Measurements from ENCODE around the gene CEP112. TPM values are rescaled to one million over a fixed set of nuclear protein-coding genes. Genes with fewer than 3 reads are reported as not detected.

CEP112 gene
- total and polyA plus RNA-seq, 2 of the 4 experiments (the other 2 are of a cell fraction): 2.5 to 5.6 TPM

GRCh38 chr17:65811043-65811442 is 380.9 kb downstream of the CEP112 start:
- Histone ChIP-seq H3K4ac (ENCODE audit: low read depth, low read length) (no peak overlapping the region), H3K4me1 (ENCODE audit: control insufficient read depth, insufficient read depth, low read length) (no peaks in the 10 kb centered on the region), H3K18ac (ENCODE audit: low read depth, low read length) (no peak overlapping the region), H2BK15ac (ENCODE audit: low read depth, low read length) (no peak overlapping the region), H3K14ac (replicated peaks; ENCODE audit: low read depth, low read length) (no peak overlapping the region), H3K56ac (ENCODE audit: extremely low read depth, insufficient read depth, low read length) (no peak overlapping the region), H3K23ac (ENCODE audit: low read depth, low read length) (no peak overlapping the region), H4K5ac (ENCODE audit: low read depth, low read length) (no peak overlapping the region), H2AK5ac (ENCODE audit: low read depth, low read length) (no peak overlapping the region), H3K4me3 (ENCODE audit: insufficient read depth, low read depth, low read length) (no peak overlapping the region), H4K91ac (ENCODE audit: insufficient read depth, low read depth, low read length) (no peak overlapping the region), H4K20me1 (ENCODE audit: insufficient read depth, low read length) (no peaks in the 10 kb centered on the region), H3K9me1 (ENCODE audit: insufficient read depth, low read length) (no peaks in the 10 kb centered on the region), H2AK9ac (replicated peaks; ENCODE audit: low read depth, low read length, poor library complexity) (no peak overlapping the region), H2BK120ac (ENCODE audit: low read depth, low read length) (no peak overlapping the region), H4K8ac (ENCODE audit: low read depth in 2 of 2, low read length in 2 of 2) (no peak overlapping the region), H3K36me3 (ENCODE audit: control insufficient read depth, insufficient read depth, low read length) (no peaks in the 10 kb centered on the region), H3K9me3 (ENCODE audit: control insufficient read depth, insufficient read depth, low read length) (peaks cover 4% of the 10 kb centered on the region; the same call in 1 of the 2 replicates), H2AFZ (replicated peaks; ENCODE audit: low read length, poor library complexity) (no peak overlapping the region), H2BK20ac (ENCODE audit: low read depth, low read length) (no peak overlapping the region), H3K27ac (ENCODE audit: insufficient read depth, low read length) (no peak overlapping the region), H3K79me1 (ENCODE audit: low read depth in 1 of 2, low read length in 2 of 2) (no peaks in the 10 kb centered on the region), H3K9ac (ENCODE audit: low read depth, low read length) (no peak overlapping the region), H3K27me3 (ENCODE audit: control insufficient read depth, insufficient read depth, low read length) (no peaks in the 10 kb centered on the region), H2BK5ac (ENCODE audit: low read depth, low read length, poor library complexity, severe bottlenecking) (no peak overlapping the region), H3K4me2 (ENCODE audit: low read depth, low read length) (no peak overlapping the region)
- no TSS peak for BruUV-seq (replicated peaks)
- CTCF ChIA-PET: no interaction called here
- 45% methylated on average over 2 of the region's 3 CpGs; no CpG with 5 or more reads in 1 of the 2 experiments for WGBS, 2 experiments (ENCODE audit: extremely low coverage in 2 of 2, insufficient read length in 1 of 2)
- TF ChIP-seq RFX5 (IDR thresholded peaks at IDR 0.05; ENCODE audit: low read depth, low read length) (no peak), POLR2A (IDR thresholded peaks at IDR 0.05; ENCODE audit: low read depth, low read length) (no peak), ELK1 (IDR thresholded peaks at IDR 0.05; ENCODE audit: borderline replicate concordance, low read depth, low read length) (no peak), FOS (IDR thresholded peaks at IDR 0.05; ENCODE audit: low read depth, low read length) (no peak), NFE2L2 (IDR thresholded peaks at IDR 0.05; ENCODE audit: low read depth, low read length) (no peak), MAFK (IDR thresholded peaks at IDR 0.05; ENCODE audit: low read depth, low read length) (no peak), SMC3 (IDR thresholded peaks at IDR 0.05; ENCODE audit: low read depth, low read length) (no peak), RAD21 (IDR thresholded peaks at IDR 0.05; ENCODE audit: low read length) (no peak), RCOR1 (IDR thresholded peaks at IDR 0.05; ENCODE audit: insufficient replicate concordance, low read length) (no peak), MXI1 (IDR thresholded peaks at IDR 0.05; ENCODE audit: borderline replicate concordance, low read depth, low read length) (no peak), CEBPB (IDR thresholded peaks at IDR 0.05; ENCODE audit: low read depth, low read length) (no peak), USF2 (IDR thresholded peaks at IDR 0.05; ENCODE audit: low read depth, low read length) (no peak), CTCF (conservative IDR thresholded peaks at IDR 0.05; ENCODE audit: low read depth, low read length) (no peak), CHD1 (IDR thresholded peaks at IDR 0.05; ENCODE audit: low read depth, low read length) (no peak), MAZ (IDR thresholded peaks at IDR 0.05; ENCODE audit: borderline replicate concordance, low read depth, low read length) (no peak), BHLHE40 (IDR thresholded peaks at IDR 0.05; ENCODE audit: low read depth, low read length) (no peak)
- ATAC-seq (ENCODE audit: low read depth): no peak
- POLR2A ChIA-PET (ENCODE audit: unreplicated experiment): no interaction called here
- no peak for DNase-seq
- intact Hi-C loops (cut with micrococcal nuclease): no loop called here
- dilution Hi-C loops (cut with HindIII; ENCODE audit: low sequenced_read_pairs, unreplicated experiment): no loop called here
- in situ Hi-C loops (cut with MboI; ENCODE audit: low sequenced_read_pairs): no loop called here

Measured in IMR-90 (cell line).